Rectal smooth muscle tissue (tissue), 1 donor: ENCODE data around the gene DNAAF3.
"Not testable (repeated sequence)": the region's sequence is repeated elsewhere in the genome, so short reads cannot be mapped to it uniquely, and the experiment has no call there.

Experiments
- H3K27ac ChIP-seq: one replicate; pipeline ENCODE4 v1.7.0; 2013; ENCODE audit warnings: low read depth, low read length, inconsistent platforms
- H3K27me3 ChIP-seq: one replicate; pipeline ENCODE4 v1.7.0; 2013; ENCODE audit warnings: low read length; ENCODE audit not compliant: control insufficient read depth, insufficient read depth
- H3K36me3 ChIP-seq: one replicate; pipeline ENCODE4 v1.7.0; 2013; ENCODE audit warnings: low read length; ENCODE audit not compliant: control insufficient read depth, insufficient read depth
- H3K4me1 ChIP-seq: one replicate; pipeline ENCODE4 v1.7.0; 2013; ENCODE audit warnings: low read length; ENCODE audit not compliant: control insufficient read depth, insufficient read depth
- H3K4me3 ChIP-seq: one replicate; pipeline ENCODE4 v1.7.0; 2013; ENCODE audit warnings: low read length
- H3K9ac ChIP-seq: one replicate; pipeline ENCODE4 v1.7.0; 2013; ENCODE audit warnings: low read length

DNAAF3 gene

GRCh38 chr19:55173186-55173713, 6.8 kb upstream of the DNAAF3 start:
- Histone ChIP-seq H3K36me3 (no peaks in the 10 kb centered on the region), H3K27me3 (peaks cover 46% of the 10 kb centered on the region), H3K4me3 (no peak overlapping the region), H3K27ac (no peak overlapping the region), H3K9ac (no peak overlapping the region), H3K4me1 (no peaks in the 10 kb centered on the region)

- Histone ChIP-seq H3K4me1 (no peaks in the 10 kb centered on the region), H3K27me3 (peaks cover 42% of the 10 kb centered on the region), H3K36me3 (no peaks in the 10 kb centered on the region), H3K9ac (no peak overlapping the region), H3K4me3 (no peak overlapping the region), H3K27ac (no peak overlapping the region)
These were observed 6.3 kb upstream of the DNAAF3 start for GRCh38 chr19:55172741-55173140.

- not testable (repeated sequence) for H3K36me3 ChIP-seq, H3K4me1 ChIP-seq, H3K9ac ChIP-seq, H3K4me3 ChIP-seq, H3K27ac ChIP-seq
- peaks cover 42% of the 10 kb centered on the region for H3K27me3 ChIP-seq
These were observed 5.9 kb upstream of the DNAAF3 start for GRCh38 chr19:55172318-55172717.

- H3K27ac ChIP-seq = no peak overlapping the region
- no peaks in the 10 kb centered on the region for H3K4me1 ChIP-seq
- H3K27me3 ChIP-seq = peaks cover 36% of the 10 kb centered on the region
- no peak overlapping the region for H3K9ac ChIP-seq
- H3K36me3 ChIP-seq = no peaks in the 10 kb centered on the region
- H3K4me3 ChIP-seq = no peak overlapping the region
These were observed 5.0 kb upstream of the DNAAF3 start for GRCh38 chr19:55171440-55171839.

GRCh38 chr19:55169136-55169535, 2.7 kb upstream of the DNAAF3 start:
- Histone ChIP-seq H3K4me1 (no peaks in the 10 kb centered on the region), H3K36me3 (no peaks in the 10 kb centered on the region), H3K9ac (no peak overlapping the region), H3K27me3 (peaks cover 27% of the 10 kb centered on the region), H3K27ac (no peak overlapping the region), H3K4me3 (no peak overlapping the region)

GRCh38 chr19:55165952-55166529, 372 bp downstream of the DNAAF3 start:
- no peak overlapping the region for H3K9ac ChIP-seq
- H3K27ac ChIP-seq = no peak overlapping the region
- no peaks in the 10 kb centered on the region for H3K36me3 ChIP-seq
- peak overlapping the region; percentile 49 for H3K4me3 ChIP-seq
- H3K27me3 ChIP-seq = peaks cover 21% of the 10 kb centered on the region
- H3K4me1 ChIP-seq = no peaks in the 10 kb centered on the region

GRCh38 chr19:55161571-55162322, 4.7 kb downstream of the DNAAF3 start:
- Histone ChIP-seq H3K4me1 (no peaks in the 10 kb centered on the region), H3K27ac (no peak overlapping the region), H3K27me3 (peaks cover 20% of the 10 kb centered on the region), H3K36me3 (no peaks in the 10 kb centered on the region), H3K9ac (no peak overlapping the region), H3K4me3 (no peak overlapping the region)

GRCh38 chr19:55160986-55161365, 5.4 kb downstream of the DNAAF3 start:
- Histone ChIP-seq H3K27ac (no peak overlapping the region), H3K36me3 (no peaks in the 10 kb centered on the region), H3K4me3 (no peak overlapping the region), H3K4me1 (no peaks in the 10 kb centered on the region), H3K9ac (no peak overlapping the region), H3K27me3 (peaks cover 20% of the 10 kb centered on the region)

GRCh38 chr19:55160128-55160985, 6.1 kb downstream of the DNAAF3 start:
- no peak overlapping the region for H3K27ac ChIP-seq
- no peak overlapping the region for H3K9ac ChIP-seq
- H3K4me1 ChIP-seq = no peaks in the 10 kb centered on the region
- H3K27me3 ChIP-seq = peaks cover 14% of the 10 kb centered on the region
- no peaks in the 10 kb centered on the region for H3K36me3 ChIP-seq
- no peak overlapping the region for H3K4me3 ChIP-seq

GRCh38 chr19:55158848-55159749, 7.3 kb downstream of the DNAAF3 start:
- Histone ChIP-seq H3K36me3 (no peaks in the 10 kb centered on the region), H3K9ac (no peak overlapping the region), H3K27ac (no peak overlapping the region), H3K27me3 (peaks cover 16% of the 10 kb centered on the region), H3K4me1 (no peaks in the 10 kb centered on the region), H3K4me3 (no peak overlapping the region)

- Histone ChIP-seq H3K4me1 (no peaks in the 10 kb centered on the region), H3K4me3 (no peak overlapping the region), H3K27me3 (peaks cover 16% of the 10 kb centered on the region), H3K36me3 (no peaks in the 10 kb centered on the region), H3K27ac (no peak overlapping the region), H3K9ac (no peak overlapping the region)
These were observed 8.0 kb downstream of the DNAAF3 start for GRCh38 chr19:55158423-55158822.
